Measurements from ENCODE around the gene FAT1. TPM values are rescaled to one million over a fixed set of nuclear protein-coding genes. Genes with fewer than 3 reads are reported as not detected.

The FAT1 gene
- total and polyA plus RNA-seq, 2 donors (not counting 1 experiment from before 2014, with no cell fraction given): 0.07 to 0.15 TPM

GRCh38 chr4:186738421-186738820, 14.8 kb upstream of the FAT1 start:
- no peaks in the 10 kb centered on the region for H3K27me3 Mint-ChIP-seq
- no peak overlapping the region for H2AFZ ChIP-seq (ENCODE audit: insufficient read depth, low read depth, low read length, poor library complexity, severe bottlenecking)
- H3K27ac Mint-ChIP-seq: no peak overlapping the region
- intact Hi-C loops (cut with micrococcal nuclease): no loop called here
- H3K4me3 ChIP-seq (ENCODE audit: control extremely low read depth in 1 of 5, extremely low read depth in 1 of 5, insufficient read depth in 1 of 5, low read depth in 2 of 5, low read length in 4 of 5): no peak overlapping the region
- no peaks in the 10 kb centered on the region for H3K4me1 Mint-ChIP-seq
- H3K4me1 ChIP-seq (ENCODE audit: control insufficient read depth in 2 of 2, insufficient read depth in 2 of 2, low read length in 2 of 2): no peaks in the 10 kb centered on the region
- DNase-seq (no peak), ATAC-seq (ENCODE audit: low read depth) (no peak)
- H3K9ac ChIP-seq (ENCODE audit: low read length): no peak overlapping the region
- H3K36me3 ChIP-seq (replicated peaks in 1 of 2; ENCODE audit: control extremely low read depth in 1 of 2, control insufficient read depth in 1 of 2, extremely low read depth in 1 of 2, insufficient read depth in 2 of 2, low read length in 1 of 2): no peaks in the 10 kb centered on the region
- WGBS (ENCODE audit: insufficient coverage): no CpG with 5 or more reads among the region's 4 CpGs
- TF ChIP-seq EZH2 (IDR thresholded peaks at IDR 0.05; ENCODE audit: borderline replicate concordance, insufficient read depth, low read depth, low read length, poor library complexity, severe bottlenecking): no peak
- TF ChIP-seq CTCF (IDR thresholded peaks at IDR 0.05): no peak
- no peaks in the 10 kb centered on the region for H3K27me3 ChIP-seq (replicated peaks in 1 of 4; ENCODE audit: control extremely low read depth in 1 of 4, control insufficient read depth in 3 of 4, insufficient read depth in 4 of 4, low read length in 3 of 4)
- no peaks in the 10 kb centered on the region for H4K20me1 ChIP-seq (ENCODE audit: control insufficient read depth, insufficient read depth, low read length, poor library complexity, severe bottlenecking)
- H3K9me3 Mint-ChIP-seq (ENCODE audit: insufficient read depth): no peaks in the 10 kb centered on the region
- POLR2A ChIA-PET: no interaction called here
- no peak overlapping the region for H3K4me3 Mint-ChIP-seq
- H3K79me2 ChIP-seq (ENCODE audit: control insufficient read depth, insufficient read depth, low read length): no peaks in the 10 kb centered on the region
- no peak overlapping the region for H3K4me2 ChIP-seq (replicated peaks; ENCODE audit: low read depth, low read length, poor library complexity, severe bottlenecking)
- H3K27ac ChIP-seq (ENCODE audit: low read length in 2 of 2): no peak overlapping the region
- CTCF ChIA-PET: no interaction called here
- H3K9me3 ChIP-seq (ENCODE audit: control extremely low read depth in 1 of 3, control insufficient read depth in 2 of 3, insufficient read depth in 1 of 3, low read length in 2 of 3): peaks cover 0 to 5% (median 0%) of the 10 kb centered on the region in 3 donors

GRCh38 chr4:186737427-186737826, 13.8 kb upstream of the FAT1 start:
- WGBS (ENCODE audit: insufficient coverage): 88% methylated on average over 4 of the region's 4 CpGs
- TF ChIP-seq EZH2 (IDR thresholded peaks at IDR 0.05; ENCODE audit: borderline replicate concordance, insufficient read depth, low read depth, low read length, poor library complexity, severe bottlenecking): no peak
- TF ChIP-seq CTCF (IDR thresholded peaks at IDR 0.05): no peak
- Mint-ChIP-seq H3K27ac (no peak overlapping the region), H3K4me1 (no peaks in the 10 kb centered on the region), H3K9me3 (ENCODE audit: insufficient read depth) (no peaks in the 10 kb centered on the region), H3K27me3 (no peaks in the 10 kb centered on the region), H3K4me3 (no peak overlapping the region)
- H3K4me3 ChIP-seq (ENCODE audit: control extremely low read depth in 1 of 5, extremely low read depth in 1 of 5, insufficient read depth in 1 of 5, low read depth in 2 of 5, low read length in 4 of 5): no peak overlapping the region
- H3K36me3 ChIP-seq (replicated peaks in 1 of 2; ENCODE audit: control extremely low read depth in 1 of 2, control insufficient read depth in 1 of 2, extremely low read depth in 1 of 2, insufficient read depth in 2 of 2, low read length in 1 of 2): no peaks in the 10 kb centered on the region
- CTCF ChIA-PET: no interaction called here
- H3K9ac ChIP-seq (ENCODE audit: low read length): no peak overlapping the region
- POLR2A ChIA-PET: no interaction called here
- no peaks in the 10 kb centered on the region for H4K20me1 ChIP-seq (ENCODE audit: control insufficient read depth, insufficient read depth, low read length, poor library complexity, severe bottlenecking)
- no peaks in the 10 kb centered on the region for H3K27me3 ChIP-seq (replicated peaks in 1 of 4; ENCODE audit: control extremely low read depth in 1 of 4, control insufficient read depth in 3 of 4, insufficient read depth in 4 of 4, low read length in 3 of 4)
- H3K27ac ChIP-seq (ENCODE audit: low read length in 2 of 2): no peak overlapping the region
- no peak for DNase-seq
- H3K4me1 ChIP-seq (ENCODE audit: control insufficient read depth in 2 of 2, insufficient read depth in 2 of 2, low read length in 2 of 2): no peaks in the 10 kb centered on the region
- no peaks in the 10 kb centered on the region for H3K79me2 ChIP-seq (ENCODE audit: control insufficient read depth, insufficient read depth, low read length)
- H3K4me2 ChIP-seq (replicated peaks; ENCODE audit: low read depth, low read length, poor library complexity, severe bottlenecking): no peak overlapping the region
- H2AFZ ChIP-seq (ENCODE audit: insufficient read depth, low read depth, low read length, poor library complexity, severe bottlenecking): no peak overlapping the region
- intact Hi-C loops (cut with micrococcal nuclease): no loop called here
- no peak for ATAC-seq (ENCODE audit: low read depth)
- peaks cover 0 to 5% (median 0%) of the 10 kb centered on the region in 3 donors for H3K9me3 ChIP-seq (ENCODE audit: control extremely low read depth in 1 of 3, control insufficient read depth in 2 of 3, insufficient read depth in 1 of 3, low read length in 2 of 3)
